Tibial artery (tissue), 4 donors: Measurements from ENCODE around the gene ITFG1.

Source experiments
- DNase-seq, 2 donors: peaks; one replicate each; pipeline ENCODE4 v3.0.0-alpha.2; 2019
- H3K27ac ChIP-seq, 2 donors: fragments of 200-600 bp; sonication (generic) in 1 of 2; 1 replicate in 1 of 2; 2 replicates in 1 of 2; pipeline ENCODE4 v1.5.1; 2018 to 2019; ENCODE audit warnings: mild to moderate bottlenecking in 1 of 2
- H3K27me3 ChIP-seq, 2 donors: fragments of 200-600 bp; sonication (generic) in 1 of 2; one replicate each; pipeline versions ENCODE4 v1.5.1 to v1.6.0; 2016 to 2019
- H3K36me3 ChIP-seq, 3 donors: fragments of 200-600 bp; sonication (generic) in 2 of 3; one replicate each; pipeline ENCODE4 v1.5.1; 2016 to 2019; ENCODE audit warnings: mild to moderate bottlenecking in 2 of 3
- H3K4me1 ChIP-seq, 4 donors: fragments of 200-600 bp; sonication (generic) in 2 of 4; 1 replicate in 3 of 4; 2 replicates in 1 of 4; pipeline ENCODE4 v1.5.1; 2016 to 2019
- H3K4me3 ChIP-seq, 2 donors: fragments of 200-600 bp; sonication (generic) in 1 of 2; 1 replicate in 1 of 2; 2 replicates in 1 of 2; pipeline ENCODE4 v1.5.1; 2018 to 2019; ENCODE audit warnings: mild to moderate bottlenecking in 2 of 2
- H3K9me3 ChIP-seq, 3 donors: fragments of 200-600 bp; sonication (generic) in 1 of 3; one replicate each; pipeline ENCODE4 v1.5.1; 2016 to 2019
- intact Hi-C: fragments of 100-400 bp; cut with DNase I; formaldehyde crosslinking; loops from one replicate; pipeline ENCODE4 v1.15.0; 2023; ENCODE audit warnings: low total_unique reads
- TF ChIP-seq, protein P1 (sequence below), 2 experiments: fragments of 200-600 bp in 1 of 2; fragments of 450-650 bp in 1 of 2; IDR thresholded peaks; one replicate each; pipeline ENCODE4 v1.5.1; 2017 to 2019; ENCODE audit warnings: antibody characterized with exemption in 2 of 2, mild to moderate bottlenecking in 1 of 2, moderate library complexity in 1 of 2

The ITFG1 gene

DNA sequence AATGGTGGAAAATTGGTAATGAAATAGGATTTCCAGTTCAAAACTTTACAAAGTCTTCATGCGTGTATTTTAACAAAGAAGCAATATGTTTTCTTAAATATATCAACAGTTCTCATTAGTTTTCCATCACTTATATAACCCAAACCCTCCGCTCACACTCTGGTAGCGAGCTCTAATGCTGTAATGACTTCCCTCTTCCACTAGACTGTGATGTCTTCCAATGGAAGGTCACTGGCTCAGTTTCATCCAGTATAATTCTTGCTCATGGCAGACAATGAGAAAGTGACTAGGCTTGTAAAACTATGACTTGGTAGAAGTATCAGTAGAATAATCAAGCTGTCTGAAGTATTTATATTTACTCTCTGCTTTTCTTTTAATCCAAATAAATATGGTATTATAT, 349.9 kb downstream of the ITFG1 start:
- intact Hi-C loops = no loop called here

DNA sequence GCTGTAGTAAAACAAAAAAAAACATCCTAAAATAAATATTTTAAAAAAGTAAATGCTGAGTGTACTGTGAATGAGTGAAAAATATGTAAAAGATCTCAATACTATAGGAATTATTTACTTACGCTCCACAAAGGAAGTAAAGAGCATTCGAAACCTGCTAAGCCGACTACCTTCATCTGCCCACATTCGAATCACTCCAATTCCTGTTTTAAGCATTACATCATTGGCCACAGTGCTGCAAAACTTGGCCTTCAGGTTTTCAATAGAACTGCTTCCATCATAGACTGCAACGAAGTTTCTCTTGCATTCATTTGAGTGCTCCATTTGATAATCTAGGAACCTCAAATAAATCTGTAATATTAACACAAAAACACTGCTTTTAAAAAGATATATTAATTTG, 351.5 kb downstream of the ITFG1 start:
- TF ChIP-seq, protein P1, sequence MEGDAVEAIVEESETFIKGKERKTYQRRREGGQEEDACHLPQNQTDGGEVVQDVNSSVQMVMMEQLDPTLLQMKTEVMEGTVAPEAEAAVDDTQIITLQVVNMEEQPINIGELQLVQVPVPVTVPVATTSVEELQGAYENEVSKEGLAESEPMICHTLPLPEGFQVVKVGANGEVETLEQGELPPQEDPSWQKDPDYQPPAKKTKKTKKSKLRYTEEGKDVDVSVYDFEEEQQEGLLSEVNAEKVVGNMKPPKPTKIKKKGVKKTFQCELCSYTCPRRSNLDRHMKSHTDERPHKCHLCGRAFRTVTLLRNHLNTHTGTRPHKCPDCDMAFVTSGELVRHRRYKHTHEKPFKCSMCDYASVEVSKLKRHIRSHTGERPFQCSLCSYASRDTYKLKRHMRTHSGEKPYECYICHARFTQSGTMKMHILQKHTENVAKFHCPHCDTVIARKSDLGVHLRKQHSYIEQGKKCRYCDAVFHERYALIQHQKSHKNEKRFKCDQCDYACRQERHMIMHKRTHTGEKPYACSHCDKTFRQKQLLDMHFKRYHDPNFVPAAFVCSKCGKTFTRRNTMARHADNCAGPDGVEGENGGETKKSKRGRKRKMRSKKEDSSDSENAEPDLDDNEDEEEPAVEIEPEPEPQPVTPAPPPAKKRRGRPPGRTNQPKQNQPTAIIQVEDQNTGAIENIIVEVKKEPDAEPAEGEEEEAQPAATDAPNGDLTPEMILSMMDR (IDR thresholded peaks at IDR 0.05) = no peak
- Histone ChIP-seq H3K4me1 (no peaks in the 10 kb centered on the region), H3K9me3 (no peaks in the 10 kb centered on the region), H3K27ac (no peak overlapping the region), H3K36me3 (no peaks in the 10 kb centered on the region), H3K27me3 (no peaks in the 10 kb centered on the region), H3K4me3 (no peak overlapping the region)
- intact Hi-C loops = no loop called here
- DNase-seq = no peak

More for the DNA sequence above, 349.9 kb downstream of the ITFG1 start:
- Histone ChIP-seq H3K4me1 (no peaks in the 10 kb centered on the region), H3K27ac (no peak overlapping the region), H3K4me3 (no peak overlapping the region), H3K36me3 (no peaks in the 10 kb centered on the region), H3K27me3 (no peaks in the 10 kb centered on the region), H3K9me3 (no peaks in the 10 kb centered on the region)
- TF ChIP-seq, protein P1 (IDR thresholded peaks at IDR 0.05) = no peak
- DNase-seq = no peak
